Activated gamma-delta T cell (primary cell): ENCODE data around the gene GABRE.
"Not testable (repeated sequence)": the region's sequence is repeated elsewhere in the genome, so short reads cannot be mapped to it uniquely, and the experiment has no call there.

Experiments
- DNase-seq: peaks from one replicate; lab custom pipeline; 2025; lab: John Stamatoyannopoulos, UW

The GABRE gene

GRCh38 chrX:151970027-151970426, 4.4 kb downstream of the GABRE start:
- no peak for DNase-seq

GRCh38 chrX:151966236-151966635, 8.2 kb downstream of the GABRE start:
- no peak for DNase-seq

GRCh38 chrX:151962034-151962433, 12.4 kb downstream of the GABRE start:
- DNase-seq = no peak

GRCh38 chrX:151958101-151958500, 16.4 kb downstream of the GABRE start:
- DNase-seq = no peak

GRCh38 chrX:151954730-151955129, 19.7 kb downstream of the GABRE start:
- no peak for DNase-seq

GRCh38 chrX:151938172-151938571, 36.3 kb downstream of the GABRE start:
- DNase-seq = no peak

GRCh38 chrX:151935358-151935757, 39.1 kb downstream of the GABRE start:
- DNase-seq = no peak

GRCh38 chrX:151929126-151929525, 45.4 kb downstream of the GABRE start:
- DNase-seq = no peak

- no peak for DNase-seq
Measured at GRCh38 chrX:151923648-151924047, 50.8 kb downstream of the GABRE start.

GRCh38 chrX:151922692-151923091, 51.8 kb downstream of the GABRE start:
- DNase-seq = no peak

GRCh38 chrX:151921866-151922265, 52.6 kb downstream of the GABRE start:
- no peak for DNase-seq

GRCh38 chrX:151921292-151921691, 53.2 kb downstream of the GABRE start:
- no peak for DNase-seq

GRCh38 chrX:151920530-151920929, 53.9 kb downstream of the GABRE start:
- DNase-seq = no peak

GRCh38 chrX:151920101-151920500, 54.4 kb downstream of the GABRE start:
- DNase-seq = no peak

- DNase-seq = no peak
Measured at GRCh38 chrX:151919610-151920009, 54.9 kb downstream of the GABRE start.

- not testable (repeated sequence) for DNase-seq
Measured at GRCh38 chrX:151918736-151919135, 55.7 kb downstream of the GABRE start.

- DNase-seq = no peak
Measured at GRCh38 chrX:151912780-151913179, 61.7 kb downstream of the GABRE start, which contains the start of gene MAGEA4. MAGEA4 (plus strand) TSS chrX:151912889; CDS start chrX:151923665, 10,776 bp downstream.

- no peak for DNase-seq
Measured at GRCh38 chrX:151912221-151912620, 62.3 kb downstream of the GABRE start.

- DNase-seq = no peak
Measured at GRCh38 chrX:151904989-151905388, 69.5 kb downstream of the GABRE start.
